ENCODE measurements around the gene NPAT.

DNA sequence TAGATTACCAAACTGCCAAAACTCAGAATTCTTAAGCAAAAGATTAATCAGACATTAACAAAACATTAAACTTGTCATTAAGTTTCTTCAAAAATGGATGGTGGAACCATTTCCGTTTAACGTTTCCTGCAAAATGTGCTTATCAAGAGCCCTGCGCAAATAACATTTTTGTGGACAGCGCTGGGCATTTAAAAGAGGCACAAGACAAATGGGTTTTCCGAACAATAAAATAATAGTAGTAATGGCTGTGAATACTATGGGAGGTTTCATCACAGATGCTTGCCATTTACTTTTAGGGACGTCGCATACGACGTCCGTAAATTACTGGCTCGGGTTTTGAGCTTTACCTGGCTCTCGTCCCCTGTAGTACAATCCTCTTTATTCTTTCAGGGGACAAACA, 1.1 kb downstream of the NPAT start:
- TF ChIP-seq, protein P1, sequence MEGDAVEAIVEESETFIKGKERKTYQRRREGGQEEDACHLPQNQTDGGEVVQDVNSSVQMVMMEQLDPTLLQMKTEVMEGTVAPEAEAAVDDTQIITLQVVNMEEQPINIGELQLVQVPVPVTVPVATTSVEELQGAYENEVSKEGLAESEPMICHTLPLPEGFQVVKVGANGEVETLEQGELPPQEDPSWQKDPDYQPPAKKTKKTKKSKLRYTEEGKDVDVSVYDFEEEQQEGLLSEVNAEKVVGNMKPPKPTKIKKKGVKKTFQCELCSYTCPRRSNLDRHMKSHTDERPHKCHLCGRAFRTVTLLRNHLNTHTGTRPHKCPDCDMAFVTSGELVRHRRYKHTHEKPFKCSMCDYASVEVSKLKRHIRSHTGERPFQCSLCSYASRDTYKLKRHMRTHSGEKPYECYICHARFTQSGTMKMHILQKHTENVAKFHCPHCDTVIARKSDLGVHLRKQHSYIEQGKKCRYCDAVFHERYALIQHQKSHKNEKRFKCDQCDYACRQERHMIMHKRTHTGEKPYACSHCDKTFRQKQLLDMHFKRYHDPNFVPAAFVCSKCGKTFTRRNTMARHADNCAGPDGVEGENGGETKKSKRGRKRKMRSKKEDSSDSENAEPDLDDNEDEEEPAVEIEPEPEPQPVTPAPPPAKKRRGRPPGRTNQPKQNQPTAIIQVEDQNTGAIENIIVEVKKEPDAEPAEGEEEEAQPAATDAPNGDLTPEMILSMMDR (IDR thresholded peaks at IDR 0.05; ENCODE audit: borderline replicate concordance, extremely low read depth, low read length, poor library complexity, severe bottlenecking), result no peak
- no peak for TF ChIP-seq EZH2 (IDR thresholded peaks at IDR 0.05; ENCODE audit: borderline replicate concordance, low read depth, low read length, severe bottlenecking)
